OCI-LY7 (cell line): ENCODE measurements around the gene HS2ST1.

Source experiments
- EZH2phosphoT487 ChIP-seq: fragments of 200-600 bp; sonication (generic); IDR thresholded peaks from 2 replicates; pipeline ENCODE4 v1.6.1; 2018; ENCODE audit warnings: low read depth, borderline replicate concordance, mild to moderate bottlenecking, mixed run types, antibody characterized with exemption, low read length, moderate library complexity, mixed read lengths
- TF ChIP-seq, protein P1 (sequence below): fragments of 200-600 bp; sonication (generic); conservative IDR thresholded peaks from 2 replicates; pipeline ENCODE4 v1.5.1; 2014; ENCODE audit warnings: mild to moderate bottlenecking, antibody characterized with exemption, low read length, moderate library complexity, mixed read lengths

DNA sequence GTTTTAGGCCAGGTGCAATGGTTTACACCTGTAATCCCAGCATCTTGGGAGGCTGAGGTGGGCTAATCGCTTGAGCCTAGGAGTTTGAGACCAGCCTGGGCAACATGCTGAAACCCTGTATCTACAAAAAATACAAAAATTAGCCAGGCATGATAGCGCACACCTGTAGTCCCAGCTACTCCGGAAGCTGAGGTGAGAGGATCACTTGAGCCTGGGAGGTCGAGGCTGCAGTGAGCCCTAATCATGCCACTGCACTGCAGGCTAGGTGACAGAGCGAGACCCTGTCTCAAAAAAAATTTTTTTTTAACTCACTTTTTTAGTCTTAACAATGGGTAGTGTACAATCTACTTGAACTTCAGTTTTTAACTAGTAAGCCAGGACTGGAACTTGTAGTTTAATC is 137.5 kb downstream of the HS2ST1 start:
- TF ChIP-seq, protein P1, sequence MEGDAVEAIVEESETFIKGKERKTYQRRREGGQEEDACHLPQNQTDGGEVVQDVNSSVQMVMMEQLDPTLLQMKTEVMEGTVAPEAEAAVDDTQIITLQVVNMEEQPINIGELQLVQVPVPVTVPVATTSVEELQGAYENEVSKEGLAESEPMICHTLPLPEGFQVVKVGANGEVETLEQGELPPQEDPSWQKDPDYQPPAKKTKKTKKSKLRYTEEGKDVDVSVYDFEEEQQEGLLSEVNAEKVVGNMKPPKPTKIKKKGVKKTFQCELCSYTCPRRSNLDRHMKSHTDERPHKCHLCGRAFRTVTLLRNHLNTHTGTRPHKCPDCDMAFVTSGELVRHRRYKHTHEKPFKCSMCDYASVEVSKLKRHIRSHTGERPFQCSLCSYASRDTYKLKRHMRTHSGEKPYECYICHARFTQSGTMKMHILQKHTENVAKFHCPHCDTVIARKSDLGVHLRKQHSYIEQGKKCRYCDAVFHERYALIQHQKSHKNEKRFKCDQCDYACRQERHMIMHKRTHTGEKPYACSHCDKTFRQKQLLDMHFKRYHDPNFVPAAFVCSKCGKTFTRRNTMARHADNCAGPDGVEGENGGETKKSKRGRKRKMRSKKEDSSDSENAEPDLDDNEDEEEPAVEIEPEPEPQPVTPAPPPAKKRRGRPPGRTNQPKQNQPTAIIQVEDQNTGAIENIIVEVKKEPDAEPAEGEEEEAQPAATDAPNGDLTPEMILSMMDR, result no peak
- no peak for TF ChIP-seq EZH2phosphoT487
